Activated T-cell treated with anti-CD3 and anti-CD28 coated beads for 48 hours (primary cell): ENCODE measurements around the gene SKAP2.

Experiments used
- DNase-seq: peaks from one replicate; pipeline ENCODE4 v3.0.0-alpha.2; 2020; ENCODE audit warnings: low read depth

Gene SKAP2

DNA sequence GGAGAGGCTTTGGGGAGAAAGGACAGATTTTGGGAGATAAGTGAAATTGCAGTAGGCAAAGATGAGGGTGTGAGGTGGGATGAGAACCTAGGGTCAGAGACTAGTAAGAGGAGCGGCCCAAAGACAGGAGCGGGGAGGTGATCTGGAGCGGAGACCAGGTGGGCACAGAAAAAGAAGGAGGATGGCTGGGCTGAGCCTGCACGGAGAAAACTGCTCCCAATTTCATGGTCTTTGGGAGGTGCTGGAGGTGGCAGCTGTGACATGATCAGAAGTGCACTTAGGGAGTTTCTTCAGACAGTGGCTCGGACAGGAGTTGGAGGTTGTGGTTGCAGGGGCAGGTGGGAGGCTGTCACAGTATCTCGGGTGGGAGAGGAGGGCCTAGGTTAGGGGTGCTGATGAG, 232.8 kb downstream of the SKAP2 start:
- no peak for DNase-seq

DNA sequence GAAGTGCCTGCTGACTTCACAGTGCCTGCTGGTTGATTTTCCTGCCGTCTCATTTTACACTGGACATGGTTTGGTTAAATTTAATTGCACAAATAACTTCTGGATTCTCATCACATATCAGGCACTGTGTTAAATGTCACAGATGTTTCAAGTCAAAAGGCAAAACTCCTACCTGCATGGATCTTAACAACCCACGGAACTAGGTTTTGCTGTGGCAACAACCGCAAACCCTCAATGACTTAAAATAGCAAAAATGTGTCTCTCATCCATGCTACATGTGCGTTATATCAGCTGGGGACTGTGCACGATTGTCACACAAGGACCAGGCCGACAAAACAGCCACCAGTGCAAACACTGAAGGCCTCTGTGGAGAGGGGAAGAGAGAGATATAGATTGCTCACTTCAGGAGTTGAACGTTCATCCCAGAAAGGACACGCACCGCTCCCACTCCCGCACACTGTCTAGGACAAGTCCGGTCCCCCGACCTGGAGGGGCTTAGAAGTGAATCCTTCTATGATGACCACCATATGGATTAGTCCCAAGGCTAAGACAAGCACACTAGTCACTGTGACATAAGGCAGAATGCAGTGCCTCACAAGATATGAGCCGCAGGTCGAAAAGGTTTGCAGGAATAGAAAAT, 233.3 kb downstream of the SKAP2 start:
- no peak for DNase-seq

DNA sequence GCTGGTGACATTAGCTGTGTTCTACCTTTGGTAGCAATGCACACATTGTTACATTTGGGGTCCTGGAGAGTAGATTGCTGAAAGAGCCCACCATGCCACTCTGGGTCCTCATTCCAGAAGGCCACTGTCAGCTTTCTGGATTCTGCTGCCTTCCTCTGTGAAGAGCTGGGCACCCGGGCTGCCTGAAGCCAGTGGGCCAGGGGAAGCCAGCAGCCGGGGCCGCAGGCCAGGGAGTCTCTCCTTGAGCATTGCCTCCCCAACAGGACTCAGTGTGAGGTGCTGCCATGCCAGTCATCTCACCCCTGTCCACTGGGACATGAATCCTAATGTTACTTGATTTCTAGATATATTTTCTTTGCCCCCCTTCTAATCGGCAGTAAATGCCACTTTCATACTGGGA, 234.0 kb downstream of the SKAP2 start:
- no peak for DNase-seq

- DNase-seq, result no peak
These were observed 234.7 kb downstream of the SKAP2 start for GRCh38 chr7:26629696-26630095.

DNA sequence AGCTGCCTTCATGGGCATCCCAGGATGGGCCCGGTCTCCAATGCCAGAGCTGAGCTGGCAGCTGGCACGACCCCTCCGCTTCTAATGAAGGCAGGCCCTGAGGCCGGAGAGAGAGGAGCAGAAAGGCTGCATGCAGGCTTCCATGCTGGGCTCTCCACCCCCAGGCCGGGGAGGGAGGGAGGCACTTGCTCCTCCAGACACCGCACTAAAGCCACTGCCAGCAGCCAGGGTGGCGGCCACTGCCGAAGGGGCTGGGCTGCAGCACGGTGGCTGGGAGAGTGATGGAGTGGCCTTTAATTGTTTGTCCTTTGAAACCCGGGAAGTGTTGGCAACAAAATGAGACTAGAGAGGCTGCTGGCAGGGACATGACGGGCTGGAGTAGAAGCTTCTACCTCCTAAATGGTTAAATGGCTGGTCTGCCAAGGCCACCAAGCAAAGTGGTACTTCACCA, 236.5 kb downstream of the SKAP2 start:
- DNase-seq, result no peak

GRCh38 chr7:26627221-26627620, 237.2 kb downstream of the SKAP2 start:
- DNase-seq, result no peak

- DNase-seq, result no peak
These were observed 237.7 kb downstream of the SKAP2 start for GRCh38 chr7:26626687-26627086.

GRCh38 chr7:26626156-26626555, 238.2 kb downstream of the SKAP2 start:
- DNase-seq, result no peak

DNA sequence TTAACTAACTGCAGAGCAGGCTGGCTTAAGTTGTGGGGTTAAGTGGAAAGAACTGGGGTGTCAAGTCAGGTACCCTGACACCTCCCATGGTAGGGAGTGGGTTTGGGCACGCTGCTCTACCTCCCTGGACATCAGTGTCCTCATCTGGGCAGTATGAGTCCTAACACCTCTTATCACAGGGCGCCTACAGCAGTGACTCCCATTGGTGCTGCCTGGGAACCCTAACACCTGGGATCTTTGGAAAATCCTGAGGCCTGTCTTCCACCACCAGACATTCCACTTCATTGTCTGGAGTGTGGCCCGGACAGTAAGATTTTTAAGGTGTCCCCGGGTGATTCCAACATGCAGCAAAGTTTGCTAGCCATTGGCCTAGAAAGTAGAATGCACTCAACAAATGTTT, 239.1 kb downstream of the SKAP2 start:
- no peak for DNase-seq

DNA sequence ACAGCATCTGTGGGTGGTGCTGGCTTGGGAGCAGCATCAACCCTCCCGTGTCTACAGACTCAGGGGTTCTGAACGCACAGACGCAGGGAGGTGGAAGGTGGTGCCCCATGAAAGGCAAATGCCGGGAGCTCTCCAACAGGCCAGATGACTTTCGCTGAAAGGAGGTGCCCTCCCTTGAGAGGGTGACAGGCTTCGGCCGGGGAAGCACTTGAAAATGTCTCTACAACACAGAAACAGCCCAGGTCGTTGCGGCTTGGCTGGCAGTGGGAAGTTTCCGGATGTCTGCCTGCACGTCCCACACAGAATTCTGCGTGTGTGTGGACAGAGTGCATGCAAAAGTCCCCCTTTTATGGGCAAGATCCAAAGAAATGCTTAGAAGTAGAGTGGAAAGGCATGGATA, 239.6 kb downstream of the SKAP2 start:
- no peak for DNase-seq

DNA sequence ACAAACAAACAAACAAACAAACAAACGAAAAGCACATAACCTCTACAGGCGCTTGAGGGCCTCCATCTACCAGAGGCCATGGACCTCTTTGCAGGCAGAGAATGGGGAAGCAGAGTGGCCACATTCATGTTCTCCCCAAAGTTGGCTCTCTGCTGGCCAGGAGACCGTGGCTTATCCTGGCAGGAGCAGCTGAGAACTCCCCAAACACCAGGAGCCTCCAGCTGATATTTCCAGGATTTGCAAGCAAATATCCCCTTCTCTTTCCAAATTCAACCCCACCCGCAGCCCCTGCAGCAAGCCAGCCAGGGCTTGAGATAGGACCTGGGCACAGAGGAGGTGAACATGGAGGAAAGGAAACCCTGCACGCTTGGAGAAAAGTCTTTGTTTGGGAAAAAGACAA, 240.0 kb downstream of the SKAP2 start:
- no peak for DNase-seq

DNA sequence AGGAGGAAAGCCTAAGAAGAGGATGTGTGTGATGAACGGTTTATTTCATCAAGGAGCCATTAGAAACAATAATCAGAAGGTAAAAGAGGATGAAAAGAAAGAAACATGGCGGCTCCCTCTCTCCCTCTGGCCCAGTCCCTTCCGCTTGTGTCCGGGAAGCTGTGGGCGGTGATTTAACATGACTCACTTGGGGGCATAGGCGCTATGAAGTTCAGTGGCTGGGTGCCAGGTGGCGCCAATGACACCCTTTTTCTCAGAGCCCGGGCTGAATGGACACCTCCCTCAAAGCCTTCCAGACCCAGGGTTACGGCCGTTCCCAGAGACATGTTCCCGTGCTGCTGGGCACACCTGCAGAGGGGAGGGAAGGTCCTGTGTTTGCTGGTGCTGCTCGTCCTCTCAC, 244.0 kb downstream of the SKAP2 start:
- no peak for DNase-seq

DNA sequence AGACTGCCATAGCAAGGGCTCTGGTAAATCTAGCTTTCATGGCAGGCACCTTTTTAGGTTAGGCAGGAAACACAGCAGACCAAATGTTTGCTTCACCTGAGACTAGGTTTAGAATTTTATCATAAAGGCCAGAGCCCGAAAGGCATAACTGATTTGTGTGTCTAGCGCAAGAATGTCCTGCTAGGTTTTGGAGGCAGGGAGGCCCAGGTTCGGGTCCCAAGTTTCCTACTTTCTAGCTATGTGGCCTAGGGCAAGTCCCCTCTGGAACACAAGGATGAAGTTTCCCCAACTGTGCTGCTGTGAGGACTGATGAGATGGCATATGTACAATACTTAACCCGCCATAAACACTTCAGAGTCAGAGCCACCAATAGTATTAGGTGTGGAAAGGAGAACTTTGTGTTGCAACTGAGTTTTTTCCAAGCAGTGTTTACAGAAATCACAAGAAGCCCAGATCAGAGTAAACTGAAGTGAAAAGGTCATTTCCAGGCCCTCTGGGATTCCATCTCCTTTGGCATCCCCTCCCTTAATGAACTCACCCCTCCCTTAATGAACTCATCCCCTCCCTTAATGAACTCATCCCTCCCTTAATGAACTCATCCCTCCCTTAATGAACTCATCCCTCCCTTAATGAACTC, 244.9 kb downstream of the SKAP2 start:
- DNase-seq, result no peak

- DNase-seq, result no peak
These were observed 245.5 kb downstream of the SKAP2 start for GRCh38 chr7:26618898-26619297.

GRCh38 chr7:26618449-26618848, 245.9 kb downstream of the SKAP2 start:
- no peak for DNase-seq
